Measurements from ENCODE around the gene RCHY1.

GRCh38 chr4:75495476-75495875 lies 18.7 kb downstream of the RCHY1 start:
- TF ChIP-seq ZFX (IDR thresholded peaks at IDR 0.05; ENCODE audit: borderline replicate concordance) (no peak), CTCF (IDR thresholded peaks at IDR 0.05) (no peak)

All from 22Rv1 (cell line).